Measurements from ENCODE around the gene SULF2. TPM values are rescaled to one million over a fixed set of nuclear protein-coding genes. Genes with fewer than 3 reads are reported as not detected.

The SULF2 gene
- total RNA-seq, 1 donor from 2014 or later = 217 TPM

DNA sequence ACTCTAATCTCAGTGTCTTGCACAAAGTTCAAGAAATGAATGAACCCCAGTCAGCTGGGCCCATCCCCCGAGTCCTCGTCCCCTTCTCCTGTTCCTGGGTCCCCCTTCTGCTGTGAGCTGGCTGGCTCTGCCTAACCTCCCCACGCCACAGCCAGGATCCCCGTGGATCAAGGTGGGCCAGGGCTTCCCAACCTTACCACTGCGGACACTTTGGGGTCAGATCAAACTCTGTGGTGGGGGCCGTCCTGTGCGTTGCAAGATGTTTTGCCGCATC, 116.2 kb downstream of the SULF2 start:
- no peak for DNase-seq (ENCODE audit: low read depth)

- no peak for DNase-seq (ENCODE audit: low read depth)
Measured at GRCh38 chr20:47668313-47669151, 116.7 kb downstream of the SULF2 start.

DNA sequence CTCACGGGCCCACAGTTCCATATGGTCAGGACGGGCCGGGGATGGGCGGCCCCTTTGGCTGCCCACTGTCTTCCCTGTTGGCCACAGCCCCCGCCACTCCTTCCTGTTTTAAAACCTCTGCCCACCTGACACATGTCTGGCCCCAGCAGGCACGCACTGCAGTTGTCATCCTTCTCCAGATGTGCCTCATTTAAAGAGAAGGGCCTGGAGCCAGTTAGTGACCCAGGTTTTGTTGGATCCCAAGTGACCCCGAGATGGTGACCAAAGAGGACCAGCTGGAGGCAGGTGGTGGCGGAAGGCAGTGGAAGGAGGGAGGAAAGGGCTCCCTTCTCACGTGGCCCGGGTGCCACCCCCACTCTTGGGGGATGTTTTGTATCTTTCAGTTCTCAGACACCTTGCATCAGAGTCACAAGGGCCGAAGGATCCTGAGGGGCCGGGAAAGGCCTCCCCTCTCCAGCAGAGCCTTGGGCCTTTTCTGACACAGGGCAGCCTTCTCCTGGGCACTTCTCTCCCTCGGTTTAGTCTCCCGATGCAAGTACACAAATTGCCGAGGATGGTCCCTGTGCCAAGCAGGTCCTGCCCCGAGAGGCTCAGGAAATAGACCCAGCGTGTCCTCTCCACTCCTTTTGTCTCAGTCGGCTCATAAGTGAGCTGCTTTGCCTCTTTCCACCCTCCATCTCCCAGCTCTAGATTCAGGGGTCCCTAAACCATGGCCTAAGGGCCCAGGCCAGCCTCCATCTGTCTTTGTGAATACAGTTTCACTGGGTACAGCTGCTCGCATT, 117.6 kb downstream of the SULF2 start:
- no peak for DNase-seq (ENCODE audit: low read depth)

GRCh38 chr20:47667086-47667485, 118.2 kb downstream of the SULF2 start:
- no peak for DNase-seq (ENCODE audit: low read depth)

GRCh38 chr20:47666304-47666703, 119.0 kb downstream of the SULF2 start:
- no peak for DNase-seq (ENCODE audit: low read depth)

GRCh38 chr20:47665221-47665991, 119.9 kb downstream of the SULF2 start:
- no peak for DNase-seq (ENCODE audit: low read depth)

DNA sequence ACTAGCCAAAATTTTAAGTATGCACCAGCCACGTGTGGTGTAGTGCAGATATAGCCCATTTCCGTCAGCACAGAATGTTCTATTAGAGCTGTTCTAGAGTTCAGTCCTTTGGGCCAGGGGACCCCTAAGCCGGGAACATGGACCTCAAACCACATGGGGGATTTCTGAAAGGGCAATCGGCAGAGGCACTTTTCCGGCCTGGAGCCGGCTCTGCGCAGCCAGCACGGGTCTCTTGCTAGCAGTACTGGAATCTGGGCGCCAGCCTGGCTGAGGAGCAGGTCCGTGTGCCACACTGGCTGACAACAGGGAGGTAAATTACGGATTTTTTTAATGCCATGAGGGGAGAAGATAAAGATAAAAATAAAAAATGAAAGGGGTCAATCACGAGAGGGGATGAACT, 120.5 kb downstream of the SULF2 start:
- DNase-seq (ENCODE audit: low read depth) = no peak

DNA sequence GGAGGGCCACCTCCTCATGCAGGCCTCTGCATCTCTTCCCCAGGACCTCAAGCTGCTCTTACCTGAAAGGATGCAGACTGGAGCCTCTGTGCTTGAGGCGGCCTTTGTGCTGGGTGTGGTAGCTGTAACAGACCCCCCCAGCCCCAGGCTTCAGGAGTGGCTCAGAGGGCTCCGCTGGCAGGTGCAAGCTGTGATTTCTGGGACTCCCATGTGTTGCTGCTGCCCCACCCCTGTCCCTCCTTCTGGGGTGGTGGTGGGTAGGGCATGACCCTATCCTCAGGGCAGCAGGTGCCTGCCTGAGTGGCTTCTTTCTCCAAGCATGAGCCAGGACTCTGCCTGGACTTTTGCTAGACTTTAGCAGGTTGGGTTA, 121.2 kb downstream of the SULF2 start:
- no peak for DNase-seq (ENCODE audit: low read depth)

DNA sequence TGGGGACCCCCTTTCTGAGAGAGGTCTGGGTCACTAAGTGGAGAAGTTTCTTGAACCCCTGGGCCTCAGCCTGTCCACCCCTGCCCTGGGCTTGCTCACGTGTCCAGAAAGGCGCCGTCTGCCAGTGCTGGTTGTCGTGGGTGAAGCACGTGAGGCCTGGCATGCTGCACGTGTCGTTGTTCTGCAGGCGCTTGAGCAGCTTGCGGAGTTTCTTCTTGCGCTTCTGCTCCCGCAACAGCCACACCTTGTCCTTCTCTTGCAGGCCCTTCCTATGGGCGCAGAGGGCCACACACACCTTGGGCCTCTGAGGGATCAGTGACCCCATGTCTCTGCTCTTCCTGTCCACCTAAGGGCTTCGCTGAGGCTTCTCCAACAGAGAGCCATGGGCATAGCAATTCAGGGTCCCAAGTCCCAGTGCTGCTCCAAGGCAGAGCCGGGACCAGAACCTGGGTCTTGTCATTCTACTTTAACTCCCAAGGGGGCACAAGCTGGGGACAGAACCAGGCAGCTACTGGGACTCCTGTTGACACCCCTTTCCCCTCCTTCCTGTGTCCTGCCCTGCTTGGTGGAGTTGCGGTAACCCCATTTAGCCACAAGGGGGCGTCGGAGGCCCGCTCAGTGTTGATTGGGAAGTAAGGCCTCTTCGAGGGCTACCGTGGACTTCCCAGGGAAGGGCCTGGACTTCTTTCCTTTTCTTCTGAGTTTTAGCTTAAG, 121.8 kb downstream of the SULF2 start:
- peak; percentile 58 for DNase-seq (ENCODE audit: low read depth)

- no peak for DNase-seq (ENCODE audit: low read depth)
Measured at GRCh38 chr20:47662483-47663353, 122.6 kb downstream of the SULF2 start.

DNA sequence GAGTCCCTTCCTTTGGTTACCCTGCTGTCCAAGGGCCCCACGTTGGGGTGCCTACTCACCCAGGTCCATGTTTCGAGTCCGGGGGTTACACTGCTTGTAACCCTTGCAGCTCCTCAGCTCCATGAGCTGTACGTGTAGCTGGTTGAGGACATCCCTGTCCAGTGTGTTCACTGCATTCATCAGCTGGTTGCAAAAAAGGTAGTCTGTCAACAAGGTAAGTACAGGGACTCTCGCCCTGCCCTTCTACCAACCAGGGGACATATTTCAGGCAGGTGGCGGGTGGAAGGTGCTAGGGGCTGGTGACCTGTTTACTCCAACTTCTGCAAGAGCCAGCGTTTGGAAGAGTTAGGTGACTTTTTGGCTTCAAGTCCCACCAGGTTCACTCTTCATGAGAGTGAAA, 123.6 kb downstream of the SULF2 start:
- DNase-seq (ENCODE audit: low read depth) = no peak

DNA sequence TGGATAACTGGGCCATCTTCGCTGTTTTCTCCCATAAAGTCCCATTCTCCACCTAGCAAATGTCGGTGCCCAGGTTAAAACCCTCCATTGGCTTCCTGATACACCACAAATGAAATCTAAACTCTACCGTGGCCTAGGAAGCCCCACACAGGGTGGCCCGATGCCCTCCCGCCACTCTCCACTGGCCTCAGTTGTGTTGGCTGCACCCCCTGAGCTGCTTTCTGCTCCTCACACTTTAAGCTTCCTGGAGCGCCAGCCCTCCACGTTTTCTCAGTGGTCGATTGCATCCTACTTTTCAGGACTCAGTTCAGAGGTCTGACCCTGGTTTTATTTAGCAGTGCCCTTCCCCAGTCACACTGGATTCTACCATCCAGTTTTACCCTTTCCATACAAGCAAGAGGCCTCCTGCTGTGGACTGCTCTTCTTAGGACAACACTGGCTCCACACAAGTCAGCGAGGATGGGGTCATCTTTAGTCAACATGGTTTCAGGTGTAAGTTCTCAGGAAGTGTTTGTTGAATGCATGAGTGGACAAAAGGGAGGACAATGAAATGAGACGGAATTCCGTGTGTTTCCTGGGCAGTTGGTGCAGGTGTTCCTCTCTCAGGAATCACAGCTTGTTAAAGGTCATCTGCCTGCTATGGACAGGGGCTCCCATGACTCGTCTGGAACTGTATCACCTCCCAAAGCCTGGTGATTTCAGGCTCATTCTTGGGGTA, 124.1 kb downstream of the SULF2 start:
- no peak for DNase-seq (ENCODE audit: low read depth)

GRCh38 chr20:47660602-47660905, 124.7 kb downstream of the SULF2 start:
- no peak for DNase-seq (ENCODE audit: low read depth)

DNA sequence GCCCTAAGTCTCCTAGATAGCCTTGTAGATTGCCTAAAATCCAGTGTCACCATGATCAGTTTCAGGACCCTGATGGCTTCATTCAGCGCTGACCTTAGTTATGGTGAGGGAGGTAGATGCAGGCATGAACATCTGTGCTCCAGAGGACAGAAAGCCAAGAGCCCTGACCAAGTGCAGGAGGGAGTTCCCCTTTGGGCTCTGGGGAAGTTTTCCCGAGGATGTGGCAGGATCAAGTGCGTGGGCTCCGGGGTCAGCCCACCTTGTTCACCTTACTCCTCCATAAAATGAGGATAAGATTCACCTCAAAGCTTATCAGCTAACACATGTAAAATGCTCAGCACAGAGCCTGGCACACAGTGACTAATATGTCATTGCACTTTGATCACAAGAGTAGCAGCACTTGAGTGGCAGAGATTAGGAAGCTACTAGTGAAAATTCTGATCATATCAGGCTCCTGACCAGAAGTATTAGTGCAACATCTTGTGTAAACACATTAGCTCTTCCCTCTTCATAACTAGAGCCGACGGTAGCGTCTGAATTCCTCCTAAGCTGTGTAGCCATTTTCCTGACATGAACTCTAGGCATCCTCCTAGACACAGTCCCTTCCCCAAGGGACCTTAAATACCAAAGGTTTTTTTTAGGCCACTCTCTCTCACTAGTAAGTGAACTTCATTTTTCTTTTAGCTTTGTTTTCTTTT, 125.2 kb downstream of the SULF2 start:
- no peak for DNase-seq (ENCODE audit: low read depth)

DNA sequence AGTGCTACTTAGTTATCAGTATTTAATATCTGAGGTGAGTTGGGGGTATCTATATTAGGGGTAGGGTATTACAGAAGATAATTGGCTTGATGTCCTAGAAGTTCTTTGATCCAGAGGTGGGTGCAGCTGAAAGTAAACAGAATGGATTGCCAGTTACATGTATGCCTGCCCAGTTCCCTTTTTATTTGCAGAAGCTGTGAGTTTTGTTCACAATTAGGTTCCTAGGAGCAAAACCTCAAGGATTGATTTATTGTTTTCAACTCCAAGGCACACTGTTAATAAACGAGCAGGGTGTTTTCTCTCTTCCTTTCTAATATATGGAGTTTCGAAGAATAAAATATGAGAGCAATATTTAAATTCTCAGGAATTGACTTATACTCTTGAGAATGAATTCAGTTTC, 129.0 kb downstream of the SULF2 start:
- DNase-seq (ENCODE audit: low read depth) = no peak

DNA sequence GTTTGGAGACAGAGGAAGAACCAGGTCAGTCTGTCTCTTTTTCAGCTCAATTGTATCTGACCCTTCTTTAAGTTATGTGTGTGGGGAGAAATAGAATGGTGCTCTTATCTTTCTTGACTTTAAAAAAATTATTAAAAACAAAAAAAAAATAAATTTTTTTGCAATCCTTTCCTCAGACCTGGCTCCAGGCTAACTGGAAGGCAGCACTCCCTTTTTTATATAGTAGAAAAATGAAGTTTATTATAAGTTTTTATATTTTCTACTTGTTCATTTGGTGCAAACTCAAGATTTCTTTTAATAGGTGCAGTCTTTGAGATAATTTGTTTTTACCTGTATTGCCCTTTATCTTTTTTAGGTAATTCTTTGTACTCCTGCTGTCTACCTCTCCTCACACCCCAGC, 129.6 kb downstream of the SULF2 start:
- DNase-seq (ENCODE audit: low read depth) = no peak

- no peak for DNase-seq (ENCODE audit: low read depth)
Measured at GRCh38 chr20:47654370-47654769, 130.9 kb downstream of the SULF2 start.

DNA sequence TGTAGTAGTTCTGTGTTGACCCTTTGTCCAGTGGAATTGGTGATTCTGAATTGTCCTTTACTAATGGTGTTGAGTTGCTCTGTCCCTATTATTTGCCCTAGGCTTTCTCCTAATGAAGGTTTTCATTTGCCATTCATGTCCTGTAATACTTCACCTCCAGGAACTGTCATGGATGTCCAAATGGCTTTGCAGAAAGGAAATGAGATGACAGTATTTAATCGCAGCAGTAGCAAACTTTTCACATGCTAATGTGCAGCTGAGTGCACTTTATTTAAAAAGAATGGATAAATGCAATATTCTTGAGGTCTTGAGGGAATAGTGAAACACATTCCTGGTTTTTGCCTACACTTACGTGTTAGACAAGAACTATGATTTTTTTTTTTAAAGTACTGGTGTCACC, 131.4 kb downstream of the SULF2 start:
- DNase-seq (ENCODE audit: low read depth) = no peak

DNA sequence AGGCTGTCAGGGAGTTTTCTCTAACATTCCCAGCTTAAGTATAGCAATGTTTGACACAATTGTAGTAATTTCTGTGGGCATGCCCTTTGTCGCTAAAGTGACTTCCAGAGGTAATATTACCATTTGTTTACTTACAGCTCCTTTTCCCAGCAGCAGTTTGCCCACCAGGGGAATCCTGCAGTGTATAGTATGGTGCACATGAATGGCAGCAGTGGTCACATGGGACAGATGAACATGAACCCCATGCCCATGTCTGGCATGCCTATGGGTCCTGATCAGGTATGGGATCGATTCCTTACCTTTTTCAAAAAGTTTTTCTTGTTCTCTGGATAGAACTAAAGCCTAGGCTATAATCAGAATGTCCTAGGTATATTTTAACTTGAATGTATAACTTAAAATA, 132.5 kb downstream of the SULF2 start:
- DNase-seq (ENCODE audit: low read depth) = no peak

DNA sequence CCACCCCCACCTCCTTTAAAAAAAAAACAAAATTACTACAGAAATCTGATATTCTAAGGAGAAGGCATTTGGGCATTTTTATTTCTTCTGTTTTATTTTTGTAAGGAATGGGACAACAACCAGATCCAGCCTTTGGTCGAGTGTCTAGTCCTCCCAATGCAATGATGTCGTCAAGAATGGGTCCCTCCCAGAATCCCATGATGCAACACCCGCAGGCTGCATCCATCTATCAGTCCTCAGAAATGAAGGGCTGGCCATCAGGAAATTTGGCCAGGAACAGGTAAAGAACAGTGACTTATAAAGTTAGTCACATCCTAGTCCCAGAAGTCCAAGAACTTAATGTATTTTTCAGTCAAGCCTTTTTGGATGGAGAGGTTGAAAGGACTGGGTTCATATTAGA, 133.0 kb downstream of the SULF2 start:
- DNase-seq (ENCODE audit: low read depth) = no peak
